Stimulated activated CD8-positive, alpha-beta memory T cell treated with anti-CD3 and anti-CD28 coated beads, Interleukin-12 subunit alpha, Interleukin-12 subunit beta, amount 100 ng/mL, for 24 hours (primary cell): ENCODE results near the gene ECE1.

Experiments
- DNase-seq: peaks from one replicate; pipeline ENCODE4 v3.0.0-alpha.2; 2020; ENCODE audit errors: extremely low read depth

The ECE1 gene

GRCh38 chr1:21325731-21326387 lies 35.6 kb upstream of the ECE1 start:
- no peak for DNase-seq

- DNase-seq = no peak
These were observed 35.0 kb upstream of the ECE1 start for GRCh38 chr1:21325231-21325718.

GRCh38 chr1:21324368-21325141 lies 34.3 kb upstream of the ECE1 start:
- DNase-seq = peak; percentile 57

- no peak for DNase-seq
These were observed 32.8 kb upstream of the ECE1 start for GRCh38 chr1:21323091-21323490.

- no peak for DNase-seq
These were observed 32.4 kb upstream of the ECE1 start for GRCh38 chr1:21322681-21323016.

GRCh38 chr1:21321963-21322680 lies 31.9 kb upstream of the ECE1 start:
- no peak for DNase-seq

- no peak for DNase-seq
These were observed 30.3 kb upstream of the ECE1 start for GRCh38 chr1:21320410-21321108.

GRCh38 chr1:21319447-21320407 lies 29.5 kb upstream of the ECE1 start:
- DNase-seq = no peak

- no peak for DNase-seq
These were observed 28.5 kb upstream of the ECE1 start for GRCh38 chr1:21318714-21319159.

GRCh38 chr1:21318057-21318713 lies 27.9 kb upstream of the ECE1 start:
- no peak for DNase-seq

GRCh38 chr1:21317690-21318043 lies 27.4 kb upstream of the ECE1 start:
- DNase-seq = no peak

- DNase-seq = no peak
These were observed 26.9 kb upstream of the ECE1 start for GRCh38 chr1:21317035-21317689.

- DNase-seq = no peak
These were observed 24.6 kb upstream of the ECE1 start for GRCh38 chr1:21314743-21315396.

- no peak for DNase-seq
These were observed 23.8 kb upstream of the ECE1 start for GRCh38 chr1:21313886-21314721.

- no peak for DNase-seq
These were observed 23.1 kb upstream of the ECE1 start for GRCh38 chr1:21313203-21313885.

- no peak for DNase-seq
These were observed 22.2 kb upstream of the ECE1 start for GRCh38 chr1:21312407-21312992.

- no peak for DNase-seq
These were observed 20.8 kb upstream of the ECE1 start for GRCh38 chr1:21311016-21311415.
